Activated T-helper 9 cell treated with anti-CD3 and anti-CD28 coated beads, Interleukin-2, amount 50 U/mL, for 16 hours (primary cell): ENCODE data around the gene ACACA.
"Not testable (repeated sequence)": the region's sequence is repeated elsewhere in the genome, so short reads cannot be mapped to it uniquely, and the experiment has no call there.

Experiments
- DNase-seq: peaks from one replicate; pipeline ENCODE4 v3.0.0-alpha.2; 2020; ENCODE audit warnings: low read depth

Gene ACACA

DNA sequence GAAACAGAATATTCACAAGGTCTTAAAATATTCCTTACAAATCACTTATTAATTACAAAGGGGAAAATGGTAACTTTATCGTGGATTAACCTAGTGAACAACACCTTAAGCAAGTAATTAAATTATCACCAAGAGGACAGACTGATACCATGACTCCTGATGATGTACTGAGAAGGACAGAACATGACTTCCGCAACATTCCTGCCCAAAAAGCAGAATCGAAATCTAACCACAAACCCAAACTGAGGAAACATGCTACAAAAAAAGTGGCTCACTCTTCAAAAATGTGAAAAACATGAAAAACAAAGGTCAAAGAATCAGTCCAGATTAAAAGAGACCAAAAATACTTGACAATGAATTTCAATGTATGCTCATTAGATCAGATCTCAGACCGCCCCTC, 306.4 kb downstream of the ACACA start:
- DNase-seq = no peak

DNA sequence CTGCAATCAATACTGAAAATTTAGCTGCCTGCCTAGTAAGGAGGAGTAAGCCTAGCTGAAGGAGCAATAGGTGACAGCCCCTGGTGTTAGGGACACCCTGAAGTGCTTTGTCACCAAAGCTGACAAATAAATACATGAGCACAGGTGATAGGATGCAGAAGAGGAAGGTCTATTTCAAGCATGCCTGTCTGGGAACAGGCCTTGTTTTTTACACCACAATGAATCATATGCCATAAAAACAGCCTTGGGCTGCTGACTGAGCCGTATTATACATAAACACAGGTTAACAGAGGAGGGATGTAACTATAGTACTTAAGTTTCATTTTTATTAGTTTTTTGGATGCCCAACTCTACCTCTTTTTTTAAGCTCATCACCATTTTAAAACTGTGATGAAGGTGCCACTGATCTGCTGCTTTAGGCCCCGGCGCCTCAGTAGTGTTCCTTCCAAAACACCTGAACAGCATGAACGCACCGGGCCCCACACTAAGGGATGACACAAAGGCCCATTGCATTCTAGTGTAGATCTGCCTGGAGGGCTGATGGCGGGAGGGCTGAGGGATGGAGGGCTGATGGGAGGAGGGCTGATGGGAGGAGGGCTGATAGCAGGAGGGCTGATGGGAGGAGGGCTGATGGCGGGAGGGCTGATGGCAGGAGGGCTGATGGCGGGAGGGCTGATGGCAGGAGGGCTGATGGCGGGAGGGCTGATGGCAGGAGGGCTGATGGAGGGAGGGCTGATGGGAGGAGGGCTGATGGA, 307.5 kb downstream of the ACACA start:
- no peak for DNase-seq

DNA sequence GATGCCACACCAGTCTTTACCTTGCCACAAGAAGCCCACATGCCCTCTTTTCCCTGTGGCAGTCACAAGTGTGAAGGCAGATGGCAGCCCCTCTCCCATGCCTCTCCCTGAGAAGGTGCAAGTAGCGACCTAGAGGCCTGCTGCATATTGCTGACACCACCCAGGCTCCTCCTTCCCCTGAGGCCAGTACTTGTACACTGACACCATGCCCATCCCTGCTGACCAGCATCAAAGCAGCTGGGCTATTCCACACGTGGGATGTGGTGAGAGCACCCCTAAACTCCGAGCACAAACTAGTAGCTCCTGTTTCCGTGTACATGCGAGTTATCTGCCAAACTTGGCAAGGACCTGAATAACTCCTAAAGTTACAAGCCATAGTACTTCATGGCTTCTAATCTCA, 308.5 kb downstream of the ACACA start:
- DNase-seq = no peak

DNA sequence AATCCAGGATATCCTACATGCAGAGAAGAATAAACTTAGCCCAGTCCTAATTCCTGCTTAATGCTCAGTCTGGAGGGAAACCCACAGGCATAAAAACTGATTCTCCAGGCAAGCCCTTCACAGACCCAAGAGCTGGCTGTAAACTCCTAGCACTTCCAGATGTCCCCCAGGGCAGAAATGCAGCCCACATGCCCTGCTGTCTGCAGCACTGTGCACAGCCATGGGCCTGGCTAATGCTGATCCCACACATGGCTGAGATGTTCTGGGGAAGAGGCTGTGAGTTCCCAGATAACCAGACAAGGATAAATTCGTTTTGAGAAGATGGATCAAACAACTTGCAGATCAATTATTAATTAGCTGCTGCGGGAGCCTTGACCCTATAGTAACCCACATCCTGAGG, 309.5 kb downstream of the ACACA start:
- no peak for DNase-seq

DNA sequence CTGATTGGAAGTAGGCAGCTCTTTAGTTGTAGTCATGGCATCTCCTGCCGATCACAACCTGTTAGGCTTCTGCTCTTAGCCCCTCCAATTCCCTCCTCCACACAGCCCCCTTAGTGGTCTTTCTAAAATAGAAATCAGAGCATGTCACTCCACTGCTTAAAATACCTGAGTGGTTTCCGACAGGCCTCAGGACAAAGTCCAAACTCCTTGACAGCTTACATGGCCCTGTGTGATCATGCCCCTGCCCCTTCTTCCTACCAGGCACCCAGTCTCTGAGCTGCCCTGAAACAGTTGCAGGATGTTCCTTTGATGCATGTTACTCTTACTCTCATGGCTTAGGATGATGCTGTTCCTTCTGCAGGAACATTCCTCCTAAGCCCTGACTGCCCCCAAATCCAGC, 310.6 kb downstream of the ACACA start:
- DNase-seq = no peak

DNA sequence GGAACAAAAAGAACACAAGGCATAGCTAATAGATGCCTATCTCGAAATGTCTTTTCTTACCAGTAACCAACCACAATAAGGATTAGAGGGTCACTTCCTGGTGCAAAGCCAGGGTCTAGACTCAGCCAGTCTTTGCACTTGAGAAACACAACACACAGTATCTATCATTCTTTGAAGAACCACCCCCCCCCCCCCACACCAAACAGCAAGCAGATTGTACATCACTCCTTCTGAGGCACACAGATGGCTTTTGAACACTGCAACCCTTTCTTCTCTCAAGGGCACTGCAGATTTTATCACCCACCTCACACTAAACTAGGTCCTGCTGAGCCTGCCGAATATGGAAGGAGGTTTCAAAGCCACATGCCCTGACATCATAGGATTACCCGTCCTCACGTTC, 312.2 kb downstream of the ACACA start:
- no peak for DNase-seq

DNA sequence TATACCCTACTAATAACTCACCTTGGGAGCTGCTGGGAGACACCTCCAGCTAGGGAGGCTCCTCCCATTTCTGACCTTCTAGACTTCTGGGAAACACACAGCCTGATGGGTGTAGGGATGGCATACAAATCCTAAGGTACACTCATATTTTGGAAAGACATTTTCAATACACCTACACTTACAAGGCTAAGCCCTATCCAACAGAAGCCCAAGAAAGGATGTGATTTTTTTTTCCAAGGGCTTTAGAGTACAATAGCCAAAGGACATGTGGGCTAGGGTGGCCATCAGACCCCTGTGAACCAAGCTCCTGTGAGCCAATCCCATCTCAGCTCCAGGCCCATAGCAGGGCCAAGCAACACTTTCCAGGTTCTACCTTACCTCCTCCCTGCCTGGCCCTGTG, 313.9 kb downstream of the ACACA start:
- DNase-seq = no peak

DNA sequence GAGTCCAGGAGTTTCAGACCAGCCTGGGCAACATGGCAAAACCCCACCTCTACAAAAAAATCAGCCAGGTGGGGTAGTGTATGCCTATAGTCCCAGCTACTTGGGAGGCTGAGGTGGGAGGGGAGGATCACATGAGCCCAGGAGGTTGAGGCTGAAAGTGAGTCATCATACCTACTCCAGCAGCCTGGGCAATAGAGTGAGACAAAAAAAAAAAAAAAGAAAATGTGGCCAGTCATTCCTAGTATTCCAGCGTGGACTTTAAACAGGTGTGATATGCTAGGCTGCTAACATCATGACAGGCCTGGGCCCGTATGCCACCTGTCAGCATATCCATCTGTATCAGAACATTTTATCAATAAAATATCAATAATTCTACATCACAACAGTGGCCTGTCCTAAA, 314.6 kb downstream of the ACACA start:
- no peak for DNase-seq

DNA sequence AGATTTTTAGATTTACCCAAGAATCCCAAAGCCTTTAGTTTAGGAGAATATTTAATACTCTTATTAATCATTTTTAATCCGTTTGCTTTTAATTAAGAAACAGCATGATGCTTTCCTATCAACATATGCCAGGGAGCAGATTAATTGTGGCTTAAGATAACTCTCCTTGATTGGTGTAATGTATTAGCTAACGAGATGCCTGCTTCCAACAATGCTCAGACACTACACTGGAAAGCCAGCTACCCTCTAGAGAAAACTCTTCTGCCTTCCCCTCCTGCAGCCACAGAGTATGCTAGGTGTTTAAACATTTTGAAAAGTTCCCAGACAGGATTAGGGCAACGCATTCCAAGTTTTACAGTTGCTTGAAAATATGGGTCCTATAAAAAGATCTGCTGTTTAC, 315.7 kb downstream of the ACACA start:
- DNase-seq = no peak

DNA sequence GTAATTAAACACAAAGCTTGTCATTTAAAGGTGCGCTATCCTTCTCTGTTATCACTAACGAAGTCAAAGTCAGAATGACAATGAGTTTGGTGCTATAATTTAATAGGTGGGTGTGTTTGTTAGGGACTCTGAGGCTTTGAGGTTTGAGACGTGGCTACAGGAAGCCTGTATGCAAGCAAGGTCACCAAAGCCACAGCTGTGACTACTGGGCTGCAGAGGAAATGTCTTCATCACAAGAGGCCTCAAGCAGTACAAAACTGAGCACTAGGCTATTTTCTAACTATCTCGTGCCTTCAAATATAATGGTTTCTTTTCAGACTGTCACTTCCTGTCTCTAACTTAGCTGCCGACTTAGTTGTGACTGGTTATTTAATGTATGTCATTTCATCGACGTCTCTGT, 316.7 kb downstream of the ACACA start:
- DNase-seq = peak; percentile 16

DNA sequence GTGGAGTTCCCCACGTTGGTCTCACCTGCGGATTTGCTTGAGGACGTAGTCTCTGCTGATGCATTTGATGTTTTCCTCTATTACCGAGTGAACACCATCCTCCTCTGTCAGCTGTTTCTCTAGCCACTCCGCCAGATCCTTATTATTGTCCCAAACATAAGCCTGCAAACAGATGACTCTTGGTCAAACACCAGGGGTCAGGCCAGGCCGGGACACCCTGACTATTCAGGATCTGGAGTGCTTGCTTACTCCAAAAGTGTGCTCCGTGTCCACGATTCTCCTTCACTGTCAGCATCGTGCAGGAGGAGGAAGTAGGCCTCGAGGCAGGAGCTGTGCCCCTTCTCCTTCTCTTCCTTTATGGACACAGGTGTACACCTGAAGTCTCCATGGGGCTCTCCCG, 317.7 kb downstream of the ACACA start:
- DNase-seq = no peak

DNA sequence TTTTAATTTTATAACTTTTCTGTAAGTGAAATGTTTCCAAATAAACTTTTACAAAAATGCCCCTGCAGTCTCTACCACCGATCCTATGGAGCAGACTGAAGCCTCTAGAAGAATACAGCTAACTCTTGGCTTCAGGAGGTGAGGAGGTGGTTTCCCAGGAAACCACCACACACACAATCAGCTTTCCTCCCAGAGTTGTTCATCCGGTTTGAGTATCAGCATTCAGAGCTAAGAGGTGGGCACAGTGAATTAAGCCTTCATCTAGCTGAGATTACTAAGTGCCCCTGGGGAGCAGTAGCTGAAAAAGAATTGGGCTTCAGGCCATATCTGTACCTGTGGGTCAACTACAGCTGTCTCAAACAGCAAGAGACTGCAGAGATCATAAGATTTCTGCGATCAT, 318.2 kb downstream of the ACACA start:
- DNase-seq = no peak

DNA sequence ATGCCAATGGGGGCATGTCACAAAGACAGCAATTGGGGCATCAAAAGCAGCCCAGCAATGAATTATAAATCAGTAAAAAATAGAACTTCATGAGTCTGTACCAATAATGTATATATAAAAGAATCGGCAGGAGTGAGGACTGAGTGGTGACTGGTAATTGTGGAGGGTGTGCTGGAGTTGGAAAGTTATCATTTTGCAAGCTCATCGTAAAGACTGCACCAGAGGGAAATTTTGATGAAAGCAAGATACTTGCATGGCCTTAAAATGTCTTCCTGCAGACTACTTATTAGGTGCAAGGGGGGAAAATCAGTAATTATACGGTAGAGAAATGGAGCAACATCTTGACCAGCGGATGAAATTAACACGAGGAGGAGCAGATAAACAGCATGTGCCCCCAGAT, 319.0 kb downstream of the ACACA start:
- no peak for DNase-seq

DNA sequence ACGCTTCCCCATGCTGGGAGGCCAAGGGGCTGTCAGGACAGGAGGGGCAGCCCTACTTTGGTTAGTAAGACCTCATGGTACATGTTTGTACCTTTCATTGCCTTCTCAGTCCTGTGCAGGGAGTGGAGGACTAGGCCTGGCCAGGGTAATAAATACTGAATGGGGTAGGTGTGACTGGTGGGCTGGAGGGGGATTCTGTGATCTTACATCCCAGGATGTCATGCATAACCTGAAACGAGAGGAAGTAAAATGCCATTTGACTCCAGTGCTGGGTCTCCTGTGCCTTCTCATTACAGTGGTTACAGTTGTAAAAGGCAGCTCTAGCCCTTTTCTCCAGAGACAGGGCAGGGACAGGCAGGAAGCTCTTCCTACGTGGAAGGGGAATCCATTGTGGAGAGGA, 319.7 kb downstream of the ACACA start:
- no peak for DNase-seq

DNA sequence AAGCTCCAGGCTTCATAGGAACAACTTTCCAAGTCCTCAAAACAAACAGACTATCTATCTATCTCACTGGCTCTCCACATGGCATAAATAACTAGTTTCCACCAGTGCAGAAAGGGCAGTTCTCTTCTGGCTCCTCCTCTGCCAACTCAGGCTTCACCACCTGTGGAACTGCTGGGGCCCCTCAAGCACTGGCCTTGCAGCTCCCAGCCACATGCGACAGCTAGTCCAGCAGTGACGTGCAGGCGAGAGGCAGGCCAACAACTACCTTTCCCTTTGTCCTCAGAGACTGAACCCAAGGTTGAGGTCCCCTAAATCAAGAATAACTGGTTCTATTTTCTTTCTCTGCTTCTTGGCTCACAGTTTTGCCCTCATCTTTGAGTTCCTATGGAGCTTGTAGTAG, 320.3 kb downstream of the ACACA start:
- DNase-seq = no peak

DNA sequence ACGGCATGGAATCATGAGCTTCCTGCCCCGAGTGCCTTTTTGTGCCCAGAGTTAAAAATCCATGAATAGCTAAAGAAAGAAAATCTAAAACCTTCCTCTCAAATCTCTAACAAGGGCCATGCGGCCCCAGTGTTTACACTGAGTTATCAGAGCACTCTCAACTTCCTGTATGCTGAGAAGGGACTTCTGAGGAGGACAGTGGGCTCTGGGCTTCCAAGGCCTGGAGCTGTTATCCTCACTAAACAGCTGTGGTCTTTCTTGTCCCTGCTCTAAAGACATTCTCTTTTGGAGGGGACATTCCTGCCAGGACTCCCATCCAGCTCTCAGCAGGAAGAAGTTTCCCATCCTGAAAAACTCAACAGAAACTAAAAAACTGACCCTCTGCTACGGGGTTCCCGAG, 322.3 kb downstream of the ACACA start:
- no peak for DNase-seq

DNA sequence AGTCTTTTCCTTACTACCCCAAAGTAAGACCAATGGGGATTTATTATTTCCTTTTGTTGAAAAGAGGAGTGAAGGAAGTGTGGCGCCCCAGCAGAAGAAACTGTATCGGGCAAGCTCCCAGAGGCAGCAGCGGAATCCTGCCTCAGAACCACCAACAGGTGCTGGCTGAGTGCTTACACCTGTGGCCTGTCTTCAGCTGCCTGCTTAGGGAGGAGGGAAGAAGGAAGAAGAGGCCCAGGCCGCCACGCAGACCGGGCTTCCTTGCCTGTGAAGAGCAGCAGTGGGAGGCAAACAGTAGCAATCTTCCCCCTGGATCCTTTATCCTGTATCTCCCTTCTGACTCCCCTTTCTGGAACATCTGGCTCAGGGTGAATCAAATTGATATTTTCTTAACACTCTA, 323.2 kb downstream of the ACACA start:
- DNase-seq = no peak

DNA sequence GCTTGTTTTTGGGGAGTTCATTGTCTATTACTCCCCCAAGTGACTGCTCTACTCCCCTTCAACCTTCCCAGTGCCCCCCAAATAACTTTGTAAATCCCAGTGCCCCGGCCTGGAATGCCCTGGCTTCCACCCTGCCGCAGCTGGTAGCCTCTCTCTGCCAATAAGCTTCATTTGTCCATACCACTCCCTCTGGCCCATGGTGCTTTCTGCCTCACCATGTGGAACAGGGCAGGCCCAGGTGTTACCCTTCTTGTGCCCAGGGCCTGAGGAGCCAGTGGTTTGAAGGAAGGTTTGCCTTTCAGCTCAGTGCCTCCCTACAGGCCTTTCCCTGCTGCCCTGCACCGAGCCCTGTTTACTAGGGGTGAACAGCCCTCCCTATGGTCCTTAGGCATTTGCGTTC, 323.7 kb downstream of the ACACA start:
- DNase-seq = no peak

DNA sequence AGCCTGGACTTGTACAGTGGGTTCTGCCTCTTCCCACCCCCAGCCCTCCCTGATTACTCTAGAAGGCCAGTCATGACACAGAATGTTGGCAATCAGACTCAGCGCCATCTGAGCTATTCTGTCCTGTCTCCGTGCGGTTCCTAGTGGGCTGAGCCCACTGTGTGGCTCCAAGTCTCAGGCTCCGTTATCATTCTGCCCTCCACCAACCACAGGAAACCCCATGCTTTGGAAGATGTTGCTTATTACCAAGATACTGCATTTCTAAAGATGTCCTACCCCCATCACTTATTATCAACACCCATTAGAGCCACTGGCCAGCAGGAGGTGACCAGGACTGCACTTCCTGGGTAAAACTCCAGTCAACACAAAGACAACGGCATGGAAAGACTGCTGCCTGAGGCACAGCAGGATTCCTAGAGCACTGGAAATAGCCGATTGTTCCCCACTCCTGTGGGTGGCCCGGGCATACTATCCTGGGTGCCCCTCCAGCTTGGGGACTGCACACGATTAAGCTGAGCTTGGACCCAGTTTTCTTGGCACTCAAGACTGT, 324.2 kb downstream of the ACACA start:
- no peak for DNase-seq

DNA sequence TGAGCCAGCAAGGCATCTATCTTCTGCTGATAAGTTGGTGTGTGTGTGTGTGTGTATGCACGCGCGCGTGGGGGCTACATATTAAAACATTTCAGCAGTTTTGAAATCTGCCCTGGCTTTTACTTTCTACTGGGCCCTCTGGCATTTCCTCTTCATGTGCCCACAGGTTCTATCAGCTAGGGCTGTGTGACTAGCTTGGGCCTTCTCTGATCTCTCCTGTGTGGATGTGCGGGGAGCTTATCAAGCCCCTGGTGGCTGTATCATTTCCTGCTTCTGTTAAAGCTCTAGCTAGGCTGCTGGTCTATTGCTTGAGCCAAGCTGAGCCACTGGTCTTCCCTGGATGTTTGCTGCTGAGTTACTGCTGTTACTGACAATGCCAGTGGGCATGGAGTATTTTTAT, 325.3 kb downstream of the ACACA start:
- DNase-seq = no peak

DNA sequence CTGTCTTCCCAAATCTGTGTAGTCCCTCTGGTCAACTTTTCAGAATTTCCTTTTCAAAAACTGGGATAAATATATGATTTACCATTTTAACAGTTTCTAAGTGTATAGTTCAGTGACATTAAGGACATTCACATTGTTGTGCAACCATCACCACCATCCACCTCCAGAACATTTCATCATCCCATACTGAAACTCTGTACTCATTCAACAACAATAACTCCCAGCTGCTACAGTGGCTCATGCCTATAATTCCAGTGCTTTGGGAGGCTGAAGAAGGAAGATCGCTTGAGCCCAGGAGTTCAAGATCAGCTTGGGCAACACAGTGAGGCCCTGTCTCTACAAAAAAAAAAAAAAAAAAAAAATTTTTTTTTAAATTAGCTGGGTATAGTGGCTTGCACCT, 326.9 kb downstream of the ACACA start:
- no peak for DNase-seq

DNA sequence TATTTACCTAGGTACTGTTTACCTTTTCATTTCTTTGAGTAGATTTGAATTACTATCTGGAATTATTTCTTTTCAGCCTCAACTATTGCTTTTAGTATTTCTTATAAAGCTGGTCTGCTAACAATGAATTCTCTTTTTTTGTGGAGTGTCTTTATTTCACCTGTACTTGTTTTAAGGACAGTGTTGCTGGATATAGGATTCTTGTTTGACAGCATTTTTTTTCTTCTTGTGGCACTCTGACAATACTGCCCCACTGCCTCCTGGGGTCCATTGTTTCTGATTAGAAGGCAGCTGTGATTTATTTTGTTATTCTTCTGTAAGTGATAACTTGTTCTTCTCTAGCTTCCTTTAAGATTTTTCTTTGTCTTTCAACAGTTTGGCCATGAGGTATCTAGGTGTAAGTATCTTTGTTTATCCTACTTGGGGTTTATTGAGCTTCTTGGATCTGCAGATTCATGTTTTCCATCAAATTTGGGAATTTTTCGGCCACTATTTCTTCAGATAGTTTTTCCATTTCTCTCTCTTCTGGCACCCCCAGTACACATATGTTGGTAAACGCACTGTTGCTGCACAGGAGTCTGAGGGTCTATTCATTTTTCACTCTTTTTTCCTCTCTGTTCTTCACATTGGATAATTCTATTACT, 327.4 kb downstream of the ACACA start:
- no peak for DNase-seq

DNA sequence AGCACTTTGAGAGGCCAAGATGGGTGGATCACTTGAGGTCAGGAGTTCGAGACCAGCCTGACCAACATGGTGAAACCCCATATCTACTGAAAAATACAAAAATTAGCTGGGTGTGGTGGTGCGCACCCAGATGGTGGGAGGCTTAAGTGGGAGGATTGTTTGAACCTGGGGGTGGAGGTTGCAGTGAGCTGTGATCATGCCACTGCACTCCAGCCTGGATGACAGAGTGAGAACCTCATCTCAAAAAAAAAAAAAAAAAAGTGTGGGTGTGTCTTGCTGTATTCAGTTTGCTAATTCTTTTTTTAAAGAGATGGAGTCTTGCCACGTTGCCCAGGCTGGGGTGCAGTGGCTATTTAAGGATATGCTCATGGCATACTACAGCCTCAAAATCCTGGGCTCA, 333.2 kb downstream of the ACACA start:
- not testable (repeated sequence) for DNase-seq

DNA sequence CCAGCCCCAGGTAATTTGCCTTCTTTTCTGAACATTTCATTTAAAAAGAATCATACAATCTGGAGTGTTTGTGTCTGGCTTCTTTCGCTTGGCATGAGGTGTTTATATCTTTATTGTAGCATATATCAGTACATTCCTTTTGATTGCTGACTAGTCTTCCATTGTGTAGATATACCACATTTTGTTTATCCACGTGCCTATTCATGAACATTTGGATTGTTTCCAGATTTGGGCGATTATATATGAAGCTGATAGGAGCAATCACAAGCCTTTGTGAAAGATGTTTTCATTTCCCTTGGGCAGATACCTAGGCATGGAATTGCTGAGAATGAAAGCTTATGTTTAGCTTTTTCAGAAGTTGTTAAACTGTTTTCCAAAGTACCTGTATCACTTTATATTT, 337.5 kb downstream of the ACACA start:
- DNase-seq = no peak
